ENCODE data around the gene ADCY6. TPM values are rescaled to one million over a fixed set of nuclear protein-coding genes. Genes with fewer than 3 reads are reported as not detected.

The ADCY6 gene
- total and polyA plus RNA-seq, 4 donors, result 4.3 to 30.5 (median 10.5) TPM

GRCh38 chr12:48774516-48774915 is 14.4 kb downstream of the ADCY6 start:
- no peak overlapping the region for H3K27ac ChIP-seq (ENCODE audit: low read depth in 1 of 2, low read length in 2 of 2)
- no peak overlapping the region for H3K4me3 ChIP-seq (ENCODE audit: low read depth in 1 of 3, low read length in 3 of 3)
- no peaks in the 10 kb centered on the region for H3K27me3 ChIP-seq (ENCODE audit: control insufficient read depth in 4 of 4, insufficient read depth in 4 of 4, low read length in 3 of 4)
- TF ChIP-seq FOXA2 (IDR thresholded peaks at IDR 0.05) (no peak), TAF1 (conservative IDR thresholded peaks at IDR 0.05) (no peak), SP1 (IDR thresholded peaks at IDR 0.05) (no peak), HNF4G (IDR thresholded peaks at IDR 0.05) (no peak), YY1 (IDR thresholded peaks at IDR 0.05) (no peak), GABPA (IDR thresholded peaks at IDR 0.05 in 1 of 2, conservative IDR thresholded peaks at IDR 0.05 in 1 of 2) (no peak), EGR1 (IDR thresholded peaks at IDR 0.05; ENCODE audit: low read depth in 2 of 2) (no peak)
- TF ChIP-seq, protein P1, sequence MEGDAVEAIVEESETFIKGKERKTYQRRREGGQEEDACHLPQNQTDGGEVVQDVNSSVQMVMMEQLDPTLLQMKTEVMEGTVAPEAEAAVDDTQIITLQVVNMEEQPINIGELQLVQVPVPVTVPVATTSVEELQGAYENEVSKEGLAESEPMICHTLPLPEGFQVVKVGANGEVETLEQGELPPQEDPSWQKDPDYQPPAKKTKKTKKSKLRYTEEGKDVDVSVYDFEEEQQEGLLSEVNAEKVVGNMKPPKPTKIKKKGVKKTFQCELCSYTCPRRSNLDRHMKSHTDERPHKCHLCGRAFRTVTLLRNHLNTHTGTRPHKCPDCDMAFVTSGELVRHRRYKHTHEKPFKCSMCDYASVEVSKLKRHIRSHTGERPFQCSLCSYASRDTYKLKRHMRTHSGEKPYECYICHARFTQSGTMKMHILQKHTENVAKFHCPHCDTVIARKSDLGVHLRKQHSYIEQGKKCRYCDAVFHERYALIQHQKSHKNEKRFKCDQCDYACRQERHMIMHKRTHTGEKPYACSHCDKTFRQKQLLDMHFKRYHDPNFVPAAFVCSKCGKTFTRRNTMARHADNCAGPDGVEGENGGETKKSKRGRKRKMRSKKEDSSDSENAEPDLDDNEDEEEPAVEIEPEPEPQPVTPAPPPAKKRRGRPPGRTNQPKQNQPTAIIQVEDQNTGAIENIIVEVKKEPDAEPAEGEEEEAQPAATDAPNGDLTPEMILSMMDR (IDR thresholded peaks at IDR 0.05; ENCODE audit: low read depth, low read length, missing input control), result no peak
- no peaks in the 10 kb centered on the region for H3K9me3 ChIP-seq (ENCODE audit: control insufficient read depth in 4 of 4, low read length in 3 of 4)
- H3K36me3 ChIP-seq (ENCODE audit: control insufficient read depth in 4 of 4, insufficient read depth in 3 of 4, low read depth in 1 of 4, low read length in 3 of 4), result peaks cover 5 to 63% (median 32%) of the 10 kb centered on the region in 4 donors
- H3K4me1 ChIP-seq (ENCODE audit: control insufficient read depth in 4 of 4, insufficient read depth in 4 of 4, low read length in 3 of 4), result no peaks in the 10 kb centered on the region
- no peak for DNase-seq (ENCODE audit: low spot score)
- WGBS, result 70% methylated on average over 2 of the region's 2 CpGs
- H3K9ac ChIP-seq (ENCODE audit: low read depth in 1 of 2, low read length in 2 of 2), result no peak overlapping the region

GRCh38 chr12:48773686-48774085 is 15.2 kb downstream of the ADCY6 start:
- Histone ChIP-seq H3K4me3 (ENCODE audit: low read depth in 1 of 3, low read length in 3 of 3) (no peak overlapping the region), H3K9ac (ENCODE audit: low read depth in 1 of 2, low read length in 2 of 2) (no peak overlapping the region), H3K27ac (ENCODE audit: low read depth in 1 of 2, low read length in 2 of 2) (no peak overlapping the region), H3K36me3 (ENCODE audit: control insufficient read depth in 4 of 4, insufficient read depth in 3 of 4, low read depth in 1 of 4, low read length in 3 of 4) (peaks cover 8 to 66% (median 34%) of the 10 kb centered on the region in 4 donors), H3K4me1 (ENCODE audit: control insufficient read depth in 4 of 4, insufficient read depth in 4 of 4, low read length in 3 of 4) (no peaks in the 10 kb centered on the region), H3K27me3 (ENCODE audit: control insufficient read depth in 4 of 4, insufficient read depth in 4 of 4, low read length in 3 of 4) (no peaks in the 10 kb centered on the region), H3K9me3 (ENCODE audit: control insufficient read depth in 4 of 4, low read length in 3 of 4) (no peaks in the 10 kb centered on the region)
- TF ChIP-seq RAD21 (IDR thresholded peaks at IDR 0.05) (no peak), GABPA (IDR thresholded peaks at IDR 0.05 in 1 of 2, conservative IDR thresholded peaks at IDR 0.05 in 1 of 2) (no peak), SP1 (IDR thresholded peaks at IDR 0.05) (no peak), TAF1 (conservative IDR thresholded peaks at IDR 0.05) (no peak), FOXA2 (IDR thresholded peaks at IDR 0.05) (no peak), JUND (IDR thresholded peaks at IDR 0.05) (no peak), FOXA1 (IDR thresholded peaks at IDR 0.05) (no peak), HNF4A (conservative IDR thresholded peaks at IDR 0.05) (no peak), YY1 (IDR thresholded peaks at IDR 0.05) (no peak), HNF4G (IDR thresholded peaks at IDR 0.05) (no peak)
- TF ChIP-seq, protein P2, sequence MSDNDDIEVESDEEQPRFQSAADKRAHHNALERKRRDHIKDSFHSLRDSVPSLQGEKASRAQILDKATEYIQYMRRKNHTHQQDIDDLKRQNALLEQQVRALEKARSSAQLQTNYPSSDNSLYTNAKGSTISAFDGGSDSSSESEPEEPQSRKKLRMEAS (IDR thresholded peaks at IDR 0.05), result no peak
- TF ChIP-seq, protein P3, sequence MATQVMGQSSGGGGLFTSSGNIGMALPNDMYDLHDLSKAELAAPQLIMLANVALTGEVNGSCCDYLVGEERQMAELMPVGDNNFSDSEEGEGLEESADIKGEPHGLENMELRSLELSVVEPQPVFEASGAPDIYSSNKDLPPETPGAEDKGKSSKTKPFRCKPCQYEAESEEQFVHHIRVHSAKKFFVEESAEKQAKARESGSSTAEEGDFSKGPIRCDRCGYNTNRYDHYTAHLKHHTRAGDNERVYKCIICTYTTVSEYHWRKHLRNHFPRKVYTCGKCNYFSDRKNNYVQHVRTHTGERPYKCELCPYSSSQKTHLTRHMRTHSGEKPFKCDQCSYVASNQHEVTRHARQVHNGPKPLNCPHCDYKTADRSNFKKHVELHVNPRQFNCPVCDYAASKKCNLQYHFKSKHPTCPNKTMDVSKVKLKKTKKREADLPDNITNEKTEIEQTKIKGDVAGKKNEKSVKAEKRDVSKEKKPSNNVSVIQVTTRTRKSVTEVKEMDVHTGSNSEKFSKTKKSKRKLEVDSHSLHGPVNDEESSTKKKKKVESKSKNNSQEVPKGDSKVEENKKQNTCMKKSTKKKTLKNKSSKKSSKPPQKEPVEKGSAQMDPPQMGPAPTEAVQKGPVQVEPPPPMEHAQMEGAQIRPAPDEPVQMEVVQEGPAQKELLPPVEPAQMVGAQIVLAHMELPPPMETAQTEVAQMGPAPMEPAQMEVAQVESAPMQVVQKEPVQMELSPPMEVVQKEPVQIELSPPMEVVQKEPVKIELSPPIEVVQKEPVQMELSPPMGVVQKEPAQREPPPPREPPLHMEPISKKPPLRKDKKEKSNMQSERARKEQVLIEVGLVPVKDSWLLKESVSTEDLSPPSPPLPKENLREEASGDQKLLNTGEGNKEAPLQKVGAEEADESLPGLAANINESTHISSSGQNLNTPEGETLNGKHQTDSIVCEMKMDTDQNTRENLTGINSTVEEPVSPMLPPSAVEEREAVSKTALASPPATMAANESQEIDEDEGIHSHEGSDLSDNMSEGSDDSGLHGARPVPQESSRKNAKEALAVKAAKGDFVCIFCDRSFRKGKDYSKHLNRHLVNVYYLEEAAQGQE (IDR thresholded peaks at IDR 0.05), result no peak
- TF ChIP-seq, protein P4, sequence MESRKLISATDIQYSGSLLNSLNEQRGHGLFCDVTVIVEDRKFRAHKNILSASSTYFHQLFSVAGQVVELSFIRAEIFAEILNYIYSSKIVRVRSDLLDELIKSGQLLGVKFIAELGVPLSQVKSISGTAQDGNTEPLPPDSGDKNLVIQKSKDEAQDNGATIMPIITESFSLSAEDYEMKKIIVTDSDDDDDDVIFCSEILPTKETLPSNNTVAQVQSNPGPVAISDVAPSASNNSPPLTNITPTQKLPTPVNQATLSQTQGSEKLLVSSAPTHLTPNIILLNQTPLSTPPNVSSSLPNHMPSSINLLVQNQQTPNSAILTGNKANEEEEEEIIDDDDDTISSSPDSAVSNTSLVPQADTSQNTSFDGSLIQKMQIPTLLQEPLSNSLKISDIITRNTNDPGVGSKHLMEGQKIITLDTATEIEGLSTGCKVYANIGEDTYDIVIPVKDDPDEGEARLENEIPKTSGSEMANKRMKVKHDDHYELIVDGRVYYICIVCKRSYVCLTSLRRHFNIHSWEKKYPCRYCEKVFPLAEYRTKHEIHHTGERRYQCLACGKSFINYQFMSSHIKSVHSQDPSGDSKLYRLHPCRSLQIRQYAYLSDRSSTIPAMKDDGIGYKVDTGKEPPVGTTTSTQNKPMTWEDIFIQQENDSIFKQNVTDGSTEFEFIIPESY (IDR thresholded peaks at IDR 0.05), result no peak
- TF ChIP-seq, protein P1 (IDR thresholded peaks at IDR 0.05; ENCODE audit: low read depth, low read length, missing input control), result no peak
- TF ChIP-seq, protein P5, sequence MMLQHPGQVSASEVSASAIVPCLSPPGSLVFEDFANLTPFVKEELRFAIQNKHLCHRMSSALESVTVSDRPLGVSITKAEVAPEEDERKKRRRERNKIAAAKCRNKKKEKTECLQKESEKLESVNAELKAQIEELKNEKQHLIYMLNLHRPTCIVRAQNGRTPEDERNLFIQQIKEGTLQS (IDR thresholded peaks at IDR 0.05), result no peak
- 93% methylated on average over 5 of the region's 5 CpGs for WGBS
- no peak for DNase-seq (ENCODE audit: low spot score)

Data from liver (tissue), 9 donors.